Type B pancreatic cell (in vitro differentiated cells): ENCODE measurements around the gene COL26A1. TPM values are rescaled to one million over a fixed set of nuclear protein-coding genes. Genes with fewer than 3 reads are reported as not detected.

Source experiments
- DNase-seq: peaks from one replicate; pipeline ENCODE4 v3.0.0; 2021; ENCODE audit warnings: mixed read lengths; ENCODE audit not compliant: unreplicated experiment; ENCODE audit errors: extremely low spot score
- H3K27ac Mint-ChIP-seq: 2 replicates; pipeline ENCODE4 v1.8.0; 2021; ENCODE audit warnings: mild to moderate bottlenecking, mixed read lengths
- H3K27me3 Mint-ChIP-seq: 2 replicates; pipeline ENCODE4 v1.8.0; 2021; ENCODE audit warnings: mixed read lengths
- H3K36me3 Mint-ChIP-seq: 2 replicates; pipeline ENCODE4 v1.8.0; 2021; ENCODE audit warnings: mixed read lengths
- H3K4me1 Mint-ChIP-seq: one replicate; pipeline ENCODE4 v1.8.0; 2021; ENCODE audit warnings: mixed read lengths; ENCODE audit not compliant: unreplicated experiment
- H3K4me3 Mint-ChIP-seq: 2 replicates; pipeline ENCODE4 v1.8.0; 2021; ENCODE audit warnings: mild to moderate bottlenecking, mixed read lengths
- H3K9me3 Mint-ChIP-seq: 2 replicates; pipeline ENCODE4 v1.8.0; 2021; ENCODE audit warnings: mixed read lengths
- CTCF ChIP-seq: fragments of 200-600 bp; sonication (generic); conservative IDR thresholded peaks from 2 replicates; pipeline ENCODE4 v1.5.0; 2021; ENCODE audit warnings: antibody characterized with exemption, mild to moderate bottlenecking
- total RNA-seq: library from RNA; stranded (reverse); gene quantifications from 2 replicates; pipeline ENCODE4 v1.2.1, GENCODE V29; 2021; ENCODE audit warnings: low replicate concordance

Gene COL26A1
- total RNA-seq, 1 donor from 2014 or later, result 47.9 TPM

- Mint-ChIP-seq H3K9me3 (no peaks in the 10 kb centered on the region), H3K27ac (no peak overlapping the region), H3K36me3 (peaks cover 4% of the 10 kb centered on the region), H3K4me1 (peaks cover under 1% of the 10 kb centered on the region), H3K27me3 (peaks cover 19% of the 10 kb centered on the region), H3K4me3 (no peak overlapping the region)
- TF ChIP-seq CTCF, result no peak
- peak; percentile 43 for DNase-seq
Observed at GRCh38 chr7:101593556-101593955, 230.9 kb downstream of the COL26A1 start.

GRCh38 chr7:101594790-101595189 lies 232.1 kb downstream of the COL26A1 start:
- Mint-ChIP-seq H3K4me1 (no peaks in the 10 kb centered on the region), H3K27ac (no peak overlapping the region), H3K4me3 (no peak overlapping the region), H3K9me3 (no peaks in the 10 kb centered on the region), H3K27me3 (peaks cover 19% of the 10 kb centered on the region), H3K36me3 (peaks cover 4% of the 10 kb centered on the region)
- no peak for TF ChIP-seq CTCF
- no peak for DNase-seq

DNA sequence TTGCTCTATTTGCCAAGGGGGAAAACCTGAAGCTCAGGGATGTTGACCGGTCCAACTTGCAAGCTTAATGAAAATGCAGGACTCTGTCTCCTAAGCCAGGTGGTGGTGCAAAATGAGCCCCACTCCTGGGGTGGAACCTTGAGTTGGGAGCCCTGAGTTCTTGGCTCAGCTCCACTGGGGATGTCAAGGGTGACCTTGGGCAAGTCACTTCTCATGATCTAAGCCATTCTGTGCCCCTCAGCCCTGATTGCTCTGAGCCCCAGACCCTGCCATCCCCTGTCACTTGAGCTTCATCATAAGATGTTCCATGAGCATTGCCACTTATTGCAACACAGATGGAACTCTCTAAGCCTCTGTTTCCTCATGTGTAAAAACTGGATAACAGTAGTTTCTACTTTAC lies 232.6 kb downstream of the COL26A1 start:
- TF ChIP-seq CTCF, result no peak
- H3K4me1 Mint-ChIP-seq, result no peaks in the 10 kb centered on the region

GRCh38 chr7:101595766-101596537 lies 233.3 kb downstream of the COL26A1 start:
- H3K36me3 Mint-ChIP-seq, result peaks cover 4% of the 10 kb centered on the region
- no peaks in the 10 kb centered on the region for H3K9me3 Mint-ChIP-seq
- no peak overlapping the region for H3K27ac Mint-ChIP-seq
- TF ChIP-seq CTCF, result no peak
- DNase-seq, result no peak
- H3K4me1 Mint-ChIP-seq, result no peaks in the 10 kb centered on the region
- H3K27me3 Mint-ChIP-seq, result peaks cover 19% of the 10 kb centered on the region
- H3K4me3 Mint-ChIP-seq, result no peak overlapping the region

More for the DNA sequence above, 232.6 kb downstream of the COL26A1 start:
- Mint-ChIP-seq H3K4me3 (no peak overlapping the region), H3K27ac (no peak overlapping the region), H3K27me3 (peaks cover 19% of the 10 kb centered on the region), H3K36me3 (peaks cover 4% of the 10 kb centered on the region), H3K9me3 (no peaks in the 10 kb centered on the region)
- DNase-seq, result no peak

- no peaks in the 10 kb centered on the region for H3K4me1 Mint-ChIP-seq
- peaks cover 22% of the 10 kb centered on the region for H3K27me3 Mint-ChIP-seq
- H3K36me3 Mint-ChIP-seq, result peaks cover 4% of the 10 kb centered on the region
- H3K9me3 Mint-ChIP-seq, result no peaks in the 10 kb centered on the region
- DNase-seq, result no peak
- TF ChIP-seq CTCF, result no peak
- H3K4me3 Mint-ChIP-seq, result no peak overlapping the region
- H3K27ac Mint-ChIP-seq, result no peak overlapping the region
Observed at GRCh38 chr7:101596898-101597297, 234.2 kb downstream of the COL26A1 start.
